OCI-LY7 (cell line): ENCODE results near the gene RMI1. TPM values are rescaled to one million over a fixed set of nuclear protein-coding genes. Genes with fewer than 3 reads are reported as not detected.

Source experiments
- BruUV-seq: library from RNA; stranded (reverse); fragments of 400-500 nt; replicated peaks from 2 replicates; lab custom pipeline; 2021; lab: Mats Ljungman, UMichigan
- CTCF ChIA-PET: fragments of 300-600 bp; sonication (Branson Sonifier 250); formaldehyde crosslinking; loops from one replicate; lab custom pipeline; 2022; ENCODE audit warnings: antibody characterized with exemption; ENCODE audit not compliant: unreplicated experiment; lab: Charles Lee
- POLR2A ChIA-PET: fragments of 300-600 bp; sonication (Branson Sonifier 250); formaldehyde crosslinking; loops from one replicate; lab custom pipeline; 2022; ENCODE audit warnings: antibody characterized with exemption; lab: Charles Lee
- DNase-seq: peaks from one replicate; pipeline ENCODE4 v3.0.0-alpha.2; 2015; ENCODE audit warnings: low spot score
- H2AFZ ChIP-seq: fragments of 200-600 bp; sonication (generic), shearing (Covaris generic); 2 replicates; pipeline ENCODE4 v1.6.1; 2014; ENCODE audit warnings: mild to moderate bottlenecking, antibody characterized with exemption, low read length, moderate library complexity
- H3K27ac ChIP-seq: fragments of 200-600 bp; sonication (generic); 2 replicates; pipeline ENCODE4 v1.5.1; 2014; ENCODE audit warnings: mixed run types, low read depth, mild to moderate bottlenecking, moderate library complexity, low read length, inconsistent platforms; ENCODE audit not compliant: poor library complexity, severe bottlenecking
- H3K36me3 ChIP-seq: fragments of 200-600 bp; sonication (generic); 2 replicates; pipeline ENCODE4 v1.6.1; 2014; ENCODE audit warnings: mild to moderate bottlenecking, antibody characterized with exemption, low read length, moderate library complexity, mixed read lengths; ENCODE audit not compliant: insufficient read depth
- H3K4me1 ChIP-seq: fragments of 200-600 bp; sonication (generic); 2 replicates; pipeline ENCODE4 v1.5.1; 2014; ENCODE audit warnings: mild to moderate bottlenecking, low read length; ENCODE audit not compliant: insufficient read depth, poor library complexity, severe bottlenecking
- H3K4me2 ChIP-seq: fragments of 200-600 bp; sonication (generic); 2 replicates; pipeline ENCODE4 v1.6.1; 2014; ENCODE audit warnings: mild to moderate bottlenecking, low read length
- H3K4me3 ChIP-seq: fragments of 200-600 bp; sonication (generic); 2 replicates; pipeline ENCODE4 v1.5.1; 2014; ENCODE audit warnings: mild to moderate bottlenecking, low read depth, low read length; ENCODE audit not compliant: poor library complexity, severe bottlenecking
- H3K79me2 ChIP-seq: fragments of 200-600 bp; sonication (generic); 2 replicates; pipeline ENCODE4 v1.6.1; 2016; ENCODE audit warnings: low read depth, mild to moderate bottlenecking, low read length, moderate library complexity, mixed read lengths; ENCODE audit not compliant: insufficient read depth
- H3K9me2 ChIP-seq: fragments of 200-600 bp; sonication (generic); 2 replicates; pipeline ENCODE4 v1.6.1; 2016; ENCODE audit warnings: mild to moderate bottlenecking, low read length, mixed read lengths; ENCODE audit not compliant: insufficient read depth
- H3K9me3 ChIP-seq: fragments of 200-600 bp; sonication (generic); 2 replicates; pipeline ENCODE4 v1.6.1; 2014; ENCODE audit warnings: mild to moderate bottlenecking, mixed run types, low read length, mixed read lengths
- H4K20me1 ChIP-seq: fragments of 200-600 bp; sonication (generic); 2 replicates; pipeline ENCODE4 v1.6.1; 2014; ENCODE audit warnings: mild to moderate bottlenecking, antibody characterized with exemption, low read length, moderate library complexity, mixed read lengths; ENCODE audit not compliant: insufficient read depth
- CTCF ChIP-seq: fragments of 200-600 bp; sonication (generic); conservative IDR thresholded peaks from 2 replicates; pipeline ENCODE4 v1.5.1; 2014; ENCODE audit warnings: mild to moderate bottlenecking, antibody characterized with exemption, low read length, moderate library complexity, mixed read lengths
- EZH2phosphoT487 ChIP-seq: fragments of 200-600 bp; sonication (generic); IDR thresholded peaks from 2 replicates; pipeline ENCODE4 v1.6.1; 2018; ENCODE audit warnings: low read depth, borderline replicate concordance, mild to moderate bottlenecking, mixed run types, antibody characterized with exemption, low read length, moderate library complexity, mixed read lengths
- intact Hi-C: fragments of 100-400 bp; cut with micrococcal nuclease; formaldehyde crosslinking; loops from one replicate; pipeline ENCODE4 v1.10.0; 2022; ENCODE audit not compliant: unreplicated experiment
- total RNA-seq, 2 experiments: library from RNA; depleted of rRNA in 1 of 2; stranded (reverse); fragments of >200 nt in 1 of 2; shearing (Covaris generic) in 1 of 2; gene quantifications; 2 replicates each; pipeline ENCODE4 v1.2.3, GENCODE V29; 2014 to 2022

Gene RMI1
- total RNA-seq, 2 experiments from 2014 or later, result 16.7 to 44.3 TPM

- intact Hi-C loops, result no loop called here
- no peak for DNase-seq
- no TSS peak for BruUV-seq
- CTCF ChIA-PET, result no interaction called here
- no peaks in the 10 kb centered on the region for H3K4me1 ChIP-seq
- H3K4me2 ChIP-seq, result no peak overlapping the region
- POLR2A ChIA-PET, result interaction anchor here (0.6 kb wide), 1 partner anchor 1941 kb away, joined by 3 read pairs; the partner anchor contains the start of gene NAA35
- H4K20me1 ChIP-seq, result no peaks in the 10 kb centered on the region
- H3K9me2 ChIP-seq, result no peaks in the 10 kb centered on the region
- no peak overlapping the region for H3K4me3 ChIP-seq
- no peak overlapping the region for H3K27ac ChIP-seq
- TF ChIP-seq EZH2phosphoT487, result no peak
- no peak for TF ChIP-seq CTCF
- H3K9me3 ChIP-seq, result no peaks in the 10 kb centered on the region
- no peak overlapping the region for H2AFZ ChIP-seq
- peaks cover 43% of the 10 kb centered on the region for H3K79me2 ChIP-seq
- H3K36me3 ChIP-seq, result peaks cover 89% of the 10 kb centered on the region
Measured at GRCh38 chr9:84000186-84000585, 19.6 kb downstream of the RMI1 start.

GRCh38 chr9:84001621-84002020 is 21.0 kb downstream of the RMI1 start:
- no peak for TF ChIP-seq EZH2phosphoT487
- TF ChIP-seq CTCF, result no peak
- POLR2A ChIA-PET, result no interaction called here
- Histone ChIP-seq H4K20me1 (no peaks in the 10 kb centered on the region), H3K36me3 (peaks cover 85% of the 10 kb centered on the region), H3K9me2 (no peaks in the 10 kb centered on the region), H3K4me2 (no peak overlapping the region), H3K27ac (no peak overlapping the region), H3K9me3 (no peaks in the 10 kb centered on the region), H3K4me3 (no peak overlapping the region), H2AFZ (no peak overlapping the region), H3K79me2 (peaks cover 29% of the 10 kb centered on the region), H3K4me1 (no peaks in the 10 kb centered on the region)
- CTCF ChIA-PET, result no interaction called here
- no peak for DNase-seq
- intact Hi-C loops, result no loop called here
- no TSS peak for BruUV-seq

- no peak for DNase-seq
- TF ChIP-seq CTCF, result no peak
- TF ChIP-seq EZH2phosphoT487, result no peak
- H3K79me2 ChIP-seq, result peaks cover 23% of the 10 kb centered on the region; the same call in 1 of the 2 replicates
- intact Hi-C loops, result no loop called here
- H3K4me2 ChIP-seq, result no peak overlapping the region
- H3K9me2 ChIP-seq, result no peaks in the 10 kb centered on the region
- no peak overlapping the region for H3K27ac ChIP-seq
- POLR2A ChIA-PET, result interaction anchor here (0.6 to 1.4 kb wide), 3 partner anchors 8 to 216 kb away, joined by 3 to 4 read pairs (median 4); no protein-coding TSS in a partner anchor
- BruUV-seq, result no TSS peak
- CTCF ChIA-PET, result no interaction called here
- no peaks in the 10 kb centered on the region for H4K20me1 ChIP-seq
- H3K9me3 ChIP-seq, result no peaks in the 10 kb centered on the region
- H2AFZ ChIP-seq, result no peak overlapping the region
- no peak overlapping the region for H3K4me3 ChIP-seq
- peaks cover 85% of the 10 kb centered on the region for H3K36me3 ChIP-seq
- H3K4me1 ChIP-seq, result no peaks in the 10 kb centered on the region
Measured at GRCh38 chr9:84002344-84002743, 21.7 kb downstream of the RMI1 start.
